Neural progenitor cell (in vitro differentiated cells): ENCODE measurements around the gene TSR3.

Source experiments
- CTCF ChIP-seq: fragments of 200-600 bp; sonication (generic); IDR thresholded peaks from 2 replicates; pipeline ENCODE4 v1.5.1; 2017; ENCODE audit warnings: antibody characterized with exemption, mild to moderate bottlenecking
- EZH2 ChIP-seq: fragments of 200-600 bp; sonication (generic); IDR thresholded peaks from 2 replicates; pipeline ENCODE4 v1.6.1; 2017; ENCODE audit warnings: antibody characterized with exemption, mild to moderate bottlenecking, moderate library complexity
- EZH2phosphoT487 ChIP-seq: fragments of 200-600 bp; sonication (generic); IDR thresholded peaks from 2 replicates; pipeline ENCODE4 v1.6.1; 2017; ENCODE audit warnings: antibody characterized with exemption

GRCh38 chr16:1343428-1344242 is 8.0 kb downstream of the TSR3 start:
- no peak for TF ChIP-seq CTCF
- no peak for TF ChIP-seq EZH2
- TF ChIP-seq EZH2phosphoT487 = no peak
